GM21619 (cell line): ENCODE results near the gene UBQLN4.

Experiments
- ATAC-seq: cut with Tn5 transposase; IDR thresholded peaks from one replicate; pipeline ENCODE4 v1.9.1; 2021; ENCODE audit not compliant: unreplicated experiment

UBQLN4 gene

DNA sequence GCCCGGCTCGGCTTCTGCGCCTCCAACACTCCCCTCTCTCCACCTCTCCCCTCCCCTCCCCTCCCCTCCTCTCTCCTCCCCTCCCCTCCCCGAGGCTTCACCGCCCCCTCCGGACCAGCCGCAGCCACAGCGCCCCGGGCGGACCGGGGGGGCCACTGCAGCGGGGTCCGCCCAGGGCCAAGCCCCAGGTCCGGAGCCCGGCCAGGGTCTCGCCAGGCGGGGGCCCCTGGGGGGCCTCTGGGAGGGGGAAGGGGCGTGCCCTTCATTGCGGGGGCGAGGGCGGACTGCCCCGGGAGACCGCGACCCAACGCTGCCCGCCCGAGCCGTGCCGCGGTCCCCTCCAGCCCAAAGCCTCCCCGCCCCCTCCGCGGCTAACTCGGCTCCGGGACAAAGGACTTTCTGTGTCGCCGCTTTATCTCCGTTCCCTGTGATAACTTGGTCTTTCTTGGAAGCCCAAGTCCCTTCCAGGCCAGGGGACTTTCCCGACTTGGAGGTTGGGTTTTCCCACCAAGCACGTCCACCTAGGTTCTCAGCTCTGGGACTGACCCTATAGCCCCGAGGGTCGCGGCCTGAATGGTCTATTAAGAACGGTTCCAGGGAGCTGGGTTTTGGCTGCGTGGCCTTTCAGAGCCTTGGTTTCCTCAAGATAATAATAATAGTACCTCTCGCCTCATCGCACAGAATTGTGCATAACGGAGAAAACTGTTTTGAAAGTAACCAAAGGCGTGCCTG is at the start of gene UBQLN4:
TSS of gene UBQLN4 (minus strand) at position 31 of the 732 bp plus-strand sequence. CDS start 97 bp downstream, outside the sequence.
- peak; percentile 34 for ATAC-seq

DNA sequence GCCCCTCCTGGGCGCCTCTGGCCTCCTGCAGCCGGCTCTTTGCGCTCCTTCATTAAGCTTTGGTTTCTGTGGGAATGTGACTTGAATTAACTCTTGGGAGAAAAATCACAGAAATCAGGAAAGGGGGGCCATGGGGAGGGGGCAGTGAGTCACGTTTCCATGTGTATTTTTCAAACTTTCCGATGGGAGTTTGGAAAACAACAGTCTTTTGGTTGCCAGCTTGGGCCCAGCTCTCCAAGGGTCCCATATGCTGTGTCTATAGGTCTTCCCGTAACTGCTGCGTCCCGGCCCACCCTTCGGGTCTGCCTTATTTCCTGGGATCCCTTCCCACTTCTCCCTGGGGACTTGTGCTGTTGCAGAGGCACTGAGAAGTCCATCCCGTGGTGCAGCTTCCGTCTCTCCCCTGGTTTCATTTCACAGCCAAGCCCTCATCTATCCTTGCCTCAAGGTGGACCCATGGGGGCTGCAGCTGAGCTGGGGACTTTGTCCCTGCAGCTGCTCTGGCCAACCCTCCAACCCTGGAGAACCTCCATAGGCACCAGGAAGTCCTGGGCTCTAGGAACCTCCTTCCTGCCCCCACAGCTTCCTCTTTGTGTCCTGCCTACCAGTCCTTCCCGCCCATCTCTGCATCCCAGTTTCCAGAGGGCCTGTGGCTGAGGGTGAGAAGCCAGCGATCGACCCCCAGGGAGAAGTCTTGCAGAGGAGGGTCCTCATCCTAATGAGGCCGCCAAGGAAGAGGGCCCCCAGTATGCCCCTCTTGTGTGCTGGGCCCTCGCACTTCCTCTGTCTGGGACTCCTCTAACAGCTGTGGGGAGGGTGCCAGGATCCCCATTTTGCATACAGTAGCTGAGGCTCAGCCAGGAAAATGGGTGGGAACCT is 49.3 kb upstream of the UBQLN4 start:
- ATAC-seq, result no peak

DNA sequence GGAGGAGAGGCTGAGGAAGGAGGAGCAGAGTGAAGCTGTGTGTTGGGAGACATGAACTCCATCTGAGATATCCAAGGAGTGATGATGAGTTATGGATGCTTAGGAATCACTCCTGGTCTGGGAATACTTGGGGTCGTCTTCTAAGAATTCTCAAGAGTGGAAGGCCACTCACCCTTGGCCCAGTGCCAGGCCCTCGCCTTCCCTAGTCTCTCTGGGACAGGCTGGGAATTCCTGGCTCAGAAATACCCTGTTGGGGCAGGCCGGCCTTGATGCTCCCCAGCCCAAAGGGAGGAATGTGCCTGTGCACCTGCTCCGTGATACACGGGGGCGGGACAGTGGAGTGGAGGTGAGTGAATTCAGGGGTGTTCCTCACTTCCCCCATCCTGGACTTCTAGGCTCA is 48.3 kb upstream of the UBQLN4 start:
- no peak for ATAC-seq

DNA sequence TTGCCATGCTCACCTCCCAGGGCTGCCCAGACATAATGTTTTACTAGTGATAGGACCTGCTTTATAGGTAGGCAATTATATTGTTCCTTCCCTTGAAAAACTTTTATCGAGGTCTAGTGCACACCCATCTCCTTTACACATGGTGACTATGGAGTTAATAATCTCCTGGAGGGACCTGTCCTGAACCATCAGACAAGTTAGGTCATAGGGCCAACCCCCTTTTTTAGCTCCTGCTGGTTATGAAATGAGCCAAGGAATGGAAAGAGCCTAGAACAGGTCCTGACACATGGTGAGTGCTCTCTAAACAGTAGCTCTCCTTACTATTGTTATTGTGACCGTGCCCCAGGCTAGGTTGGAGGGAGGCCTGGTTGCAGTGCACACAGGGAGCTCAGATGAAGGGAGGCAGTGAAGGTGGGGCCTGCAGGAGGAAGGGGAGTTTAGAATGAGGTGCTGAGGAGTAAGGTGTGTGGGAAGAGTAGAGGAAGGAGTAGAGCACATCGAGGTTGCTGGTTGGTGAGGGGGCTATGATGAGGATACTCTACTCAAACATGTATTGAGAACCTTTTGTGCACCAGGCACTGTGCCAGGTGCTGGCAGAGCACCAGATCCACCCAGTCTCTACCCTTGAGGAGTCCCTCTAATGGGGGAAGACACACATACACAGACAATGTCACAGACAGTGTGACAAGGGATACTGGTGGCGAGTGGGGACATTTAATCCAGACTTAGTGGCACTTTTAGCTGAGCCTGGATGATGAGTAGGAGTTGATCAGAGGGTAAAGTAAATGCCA is 46.8 kb upstream of the UBQLN4 start:
- no peak for ATAC-seq

DNA sequence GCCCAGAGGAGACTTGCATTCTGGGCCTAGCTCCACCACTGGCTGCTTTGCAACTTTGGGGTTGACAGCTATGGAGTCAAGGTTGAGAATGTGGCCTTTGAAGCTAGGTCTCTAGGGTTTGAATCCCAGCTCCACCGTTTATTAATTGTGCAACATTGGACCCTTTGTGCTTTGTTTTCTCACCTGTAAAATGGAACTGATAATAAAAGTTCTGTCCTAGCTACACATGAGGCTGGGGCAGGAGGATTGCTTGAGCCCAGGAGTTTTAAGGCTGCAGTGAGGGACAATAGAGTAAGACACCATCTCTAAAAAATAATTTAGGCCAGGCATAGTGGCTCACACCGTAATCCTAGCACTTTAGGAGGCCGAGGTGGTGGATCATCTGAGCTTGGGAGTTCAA is 45.7 kb upstream of the UBQLN4 start:
- no peak for ATAC-seq

DNA sequence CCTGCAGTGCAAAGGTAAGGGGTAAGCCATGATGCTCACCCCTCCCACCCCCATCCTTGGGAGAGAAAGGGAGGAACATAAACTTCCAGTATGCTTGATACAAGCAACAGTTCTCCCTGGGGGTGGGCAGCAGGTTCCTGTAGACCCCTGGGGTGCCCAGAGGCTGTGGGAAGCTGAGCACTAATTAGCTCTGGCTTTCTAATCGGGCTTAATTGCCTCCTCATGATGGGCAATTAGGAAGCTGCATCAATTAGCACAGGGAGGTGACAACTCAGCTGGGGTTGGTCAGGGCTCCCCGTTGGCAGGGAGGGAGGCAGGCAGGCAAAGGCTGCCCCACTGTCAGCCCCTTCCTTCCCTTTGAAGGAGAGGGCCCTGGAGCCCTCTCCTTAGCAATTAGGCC is 45.2 kb upstream of the UBQLN4 start:
- ATAC-seq, result no peak

DNA sequence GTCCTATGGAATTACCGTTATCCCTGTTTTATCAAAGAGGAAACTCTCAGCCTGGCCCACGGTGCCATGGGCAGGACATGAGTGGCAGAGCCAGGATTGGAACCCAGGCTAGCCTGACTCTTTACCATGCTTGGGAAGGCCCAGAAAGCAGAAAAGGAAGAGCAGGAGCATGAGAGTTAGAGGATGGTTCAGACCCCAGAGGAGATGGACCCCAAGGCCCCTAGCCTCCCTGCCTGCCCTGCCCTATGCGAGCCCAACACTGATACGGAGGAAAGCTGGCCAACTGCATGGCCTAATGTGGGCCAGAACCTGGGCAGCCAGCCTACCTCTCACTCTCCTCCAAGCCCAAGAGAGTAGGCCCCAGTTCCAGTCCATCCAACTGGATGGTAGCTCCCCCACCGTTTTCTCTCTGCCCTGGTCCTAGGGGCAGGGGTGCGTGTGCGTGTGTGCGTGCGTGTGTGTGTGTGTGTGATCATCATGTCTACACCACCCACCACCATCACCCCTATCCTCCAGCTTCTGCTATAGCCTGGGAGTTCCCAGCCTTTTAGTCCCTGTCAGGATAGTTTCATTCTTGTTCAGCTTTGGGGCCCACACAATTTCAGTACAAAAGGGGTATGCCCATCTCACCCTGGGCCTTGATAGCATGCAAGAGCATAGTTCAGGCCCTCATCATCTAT is 44.0 kb upstream of the UBQLN4 start:
- ATAC-seq, result no peak

DNA sequence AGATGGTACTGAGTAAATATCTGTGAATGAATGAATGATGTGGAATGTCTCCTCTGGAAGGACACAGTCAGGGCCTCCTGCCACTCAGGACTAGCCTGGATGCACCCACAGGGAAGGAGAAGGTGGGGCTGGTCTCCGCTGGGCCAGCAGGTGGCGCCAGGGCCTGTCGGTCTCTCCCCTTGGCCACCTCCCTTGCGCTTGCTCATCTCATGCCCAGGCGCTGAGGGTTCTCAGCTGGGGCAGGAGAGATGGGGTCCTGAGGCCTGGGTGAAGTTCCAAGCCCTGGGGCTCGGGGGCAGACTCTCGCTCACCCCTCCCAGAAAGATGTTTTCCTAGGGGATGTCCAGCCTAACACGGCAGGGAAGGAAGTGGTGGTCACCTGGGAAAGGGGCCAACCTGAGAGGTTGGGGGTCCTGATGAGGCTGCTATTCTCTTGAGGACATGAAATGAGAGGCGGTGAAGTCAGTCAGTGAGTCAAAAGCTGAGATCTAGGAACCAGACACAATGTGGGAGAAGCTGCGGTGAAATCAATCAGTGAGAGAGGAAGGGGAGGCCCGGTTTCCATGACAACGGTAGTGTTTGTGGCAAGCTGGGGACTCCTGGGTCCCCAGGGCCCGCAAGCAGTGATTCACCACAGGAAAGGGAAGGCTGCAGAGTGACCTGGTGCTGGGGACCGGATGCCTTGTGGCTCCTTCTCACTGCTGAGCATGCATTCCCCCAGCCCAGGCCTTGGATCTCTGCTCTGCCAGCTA is 43.2 kb upstream of the UBQLN4 start:
- ATAC-seq, result peak; percentile 61

DNA sequence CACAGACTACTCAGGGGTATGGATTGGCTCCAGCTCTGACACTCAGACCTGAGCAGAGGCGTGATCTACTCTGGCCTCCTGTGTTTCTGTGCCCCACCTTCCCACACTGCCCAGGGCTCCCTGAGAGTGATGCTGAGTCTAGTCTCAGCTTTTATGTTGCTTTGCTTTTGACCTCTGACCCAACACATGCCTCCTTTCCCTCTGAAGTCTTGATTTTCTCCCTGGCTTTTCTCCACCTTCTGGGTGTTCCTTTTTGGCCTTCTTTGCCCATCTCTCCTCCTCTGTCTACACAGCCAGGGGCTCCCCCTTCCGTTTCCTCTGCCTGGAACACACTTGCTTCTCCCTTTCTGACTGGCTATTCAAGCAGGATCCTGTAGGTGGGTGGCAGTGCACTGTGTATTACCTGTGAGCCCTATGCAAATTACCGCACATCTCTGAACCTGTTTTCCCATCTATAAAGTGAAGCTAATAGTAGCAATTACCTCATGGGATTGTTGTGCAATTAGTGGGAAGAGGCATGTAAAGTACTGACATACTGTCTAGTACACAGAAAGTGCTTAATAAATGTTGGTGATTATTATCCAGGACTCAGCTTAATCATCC is 42.4 kb upstream of the UBQLN4 start:
- no peak for ATAC-seq

DNA sequence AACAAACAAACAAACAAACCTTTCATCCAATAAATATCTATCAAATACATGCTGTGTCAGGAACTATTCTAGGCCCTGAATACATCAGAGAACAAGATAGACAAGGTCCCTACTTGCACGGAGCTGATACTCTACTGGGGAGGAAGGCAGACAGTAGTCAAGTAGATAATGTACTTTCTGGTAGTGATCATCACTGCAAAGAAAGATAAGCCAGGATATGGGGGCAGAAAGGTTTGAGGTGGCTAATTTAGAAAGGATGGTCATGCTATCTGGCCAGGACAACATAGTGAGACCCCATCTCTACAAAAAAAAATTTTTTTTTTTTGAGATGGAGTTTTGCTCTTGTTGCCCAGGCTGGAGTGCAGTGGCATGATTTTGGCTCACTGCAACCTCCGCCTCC is 38.0 kb upstream of the UBQLN4 start:
- no peak for ATAC-seq

DNA sequence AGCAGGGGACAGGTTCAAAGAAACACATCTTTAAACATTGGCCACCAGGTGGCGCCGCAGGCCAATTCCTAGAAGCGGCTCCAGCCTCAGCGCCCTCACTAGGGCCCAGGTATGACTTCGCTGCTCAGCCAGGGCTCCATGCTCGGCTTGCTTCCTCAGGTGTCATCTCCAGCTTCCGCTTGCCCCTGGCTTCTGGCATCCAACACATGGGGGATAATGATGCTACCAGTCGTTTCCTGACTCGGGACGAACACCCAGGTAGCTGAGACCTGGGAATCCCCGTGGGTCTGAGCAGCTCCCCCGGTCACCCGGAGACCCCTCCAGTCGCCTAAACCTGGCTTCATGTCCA is 37.2 kb upstream of the UBQLN4 start:
- no peak for ATAC-seq

DNA sequence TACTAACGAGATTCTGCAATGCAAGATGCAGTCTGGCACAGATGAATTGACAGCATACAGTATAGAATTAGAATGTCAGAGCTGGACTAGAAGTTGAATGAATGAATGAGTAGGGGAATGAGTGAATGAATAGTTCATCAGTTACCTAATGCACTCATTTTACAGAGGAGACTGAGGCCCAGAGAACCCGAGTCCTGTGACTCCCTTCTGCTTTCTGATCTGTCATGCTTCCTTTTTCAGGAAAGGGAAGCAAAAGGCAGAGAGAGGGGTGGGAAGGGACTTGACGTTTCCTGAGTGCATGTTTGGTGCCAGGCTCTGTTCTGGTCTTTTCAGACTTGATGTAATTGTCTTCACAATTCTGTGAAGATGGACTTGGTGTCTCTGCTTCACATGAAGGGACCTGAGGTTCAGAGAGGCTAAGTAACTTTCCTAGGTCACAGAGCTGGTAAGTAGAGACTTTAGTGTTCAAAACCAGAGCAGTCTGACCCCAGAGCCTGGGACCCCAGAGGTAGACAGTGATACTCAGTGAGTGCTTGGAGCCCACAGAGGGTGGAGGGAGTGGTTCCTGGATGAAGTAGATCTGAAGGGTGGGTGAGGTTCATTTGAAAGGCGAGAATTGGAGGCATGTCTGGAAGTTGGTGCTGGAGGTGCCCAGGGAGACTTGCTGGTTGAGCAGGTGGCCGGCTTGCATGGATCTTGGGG is 36.7 kb upstream of the UBQLN4 start:
- ATAC-seq, result no peak

DNA sequence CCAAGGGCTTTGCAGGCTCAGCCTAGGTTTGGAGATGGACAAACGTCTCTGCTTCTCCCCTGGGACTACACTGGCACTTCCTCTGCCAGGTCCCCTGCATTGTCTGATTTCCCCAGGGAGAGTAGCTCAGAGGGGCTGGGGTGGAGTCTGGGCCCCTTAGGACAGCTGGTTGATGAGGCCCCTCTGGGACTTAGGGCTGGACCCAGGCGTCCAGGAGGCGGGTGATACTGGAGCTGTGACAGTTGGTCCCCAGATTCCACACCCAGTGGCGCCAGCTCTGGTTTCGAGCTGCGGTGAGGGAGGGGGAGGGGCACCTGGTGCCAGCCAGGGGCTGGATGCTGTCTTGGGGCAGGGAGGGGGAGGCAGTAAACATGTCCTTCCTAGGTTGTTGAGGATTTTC is 36.1 kb upstream of the UBQLN4 start:
- ATAC-seq, result no peak

DNA sequence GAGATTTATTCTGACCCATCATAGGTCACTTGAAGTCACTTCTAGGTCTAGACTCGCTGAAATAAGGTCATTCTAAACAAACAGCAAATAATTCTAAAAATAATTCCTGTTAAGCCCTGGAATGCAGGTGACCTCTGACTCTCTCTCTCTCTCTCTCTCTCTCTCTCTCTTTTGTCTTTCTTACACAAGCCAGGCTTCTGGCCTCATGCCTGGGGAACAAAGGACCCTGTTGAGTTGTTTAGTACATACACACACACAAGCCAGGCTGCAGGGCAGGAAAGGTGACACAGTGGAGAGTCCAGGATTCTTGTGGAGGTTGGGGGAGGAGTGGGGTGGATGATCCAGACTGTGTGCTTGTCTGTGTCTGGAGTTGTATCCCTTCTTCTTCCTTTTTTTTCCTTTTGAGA is 32.7 kb upstream of the UBQLN4 start:
- no peak for ATAC-seq

DNA sequence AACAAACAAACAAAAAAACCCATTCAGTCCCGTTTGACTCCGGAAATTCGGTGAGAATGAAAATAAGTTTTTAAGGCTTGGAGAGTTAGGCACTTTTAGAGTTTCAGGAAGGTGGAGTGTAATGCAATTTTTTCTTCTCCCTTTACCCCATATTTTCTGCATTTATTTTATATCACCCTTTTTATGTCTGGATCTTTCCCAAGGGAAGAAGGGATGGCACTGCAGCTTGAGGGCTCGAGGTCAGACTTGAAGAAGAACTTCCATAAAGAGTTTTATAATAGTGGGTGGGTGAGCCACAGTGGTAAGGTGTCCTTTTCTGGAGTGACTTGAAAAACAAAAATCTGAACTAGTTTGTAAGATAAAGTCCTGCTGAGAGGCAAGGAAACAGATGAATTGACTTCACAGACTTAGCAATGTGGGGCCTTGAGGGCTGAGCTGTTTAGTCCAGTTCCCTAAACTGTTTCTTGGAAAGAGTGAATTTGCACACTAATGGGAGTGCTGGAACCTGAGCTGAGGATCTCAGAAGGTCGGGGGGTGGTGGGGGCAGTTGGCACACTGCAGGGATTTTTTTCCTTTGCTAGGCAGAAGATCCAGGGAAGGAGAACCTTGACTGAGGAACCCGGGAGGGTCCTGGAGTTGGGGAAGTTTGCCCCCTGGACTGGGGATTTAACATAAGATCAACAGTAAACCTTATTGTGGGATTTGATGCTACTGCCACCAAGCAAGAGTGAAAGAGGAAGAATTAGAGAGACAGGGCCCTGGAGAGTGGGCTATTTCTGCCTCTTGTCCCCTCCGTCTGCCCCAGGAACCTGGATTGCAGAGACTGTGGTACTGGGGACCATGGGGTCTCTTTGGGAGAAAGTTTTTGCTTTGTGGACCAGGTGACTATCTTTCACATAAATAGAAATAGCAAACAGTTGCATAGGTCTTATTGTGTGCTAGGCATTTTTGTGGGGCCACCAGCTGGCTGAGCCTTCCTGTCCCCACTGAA is 30.5 kb upstream of the UBQLN4 start:
- ATAC-seq, result no peak

DNA sequence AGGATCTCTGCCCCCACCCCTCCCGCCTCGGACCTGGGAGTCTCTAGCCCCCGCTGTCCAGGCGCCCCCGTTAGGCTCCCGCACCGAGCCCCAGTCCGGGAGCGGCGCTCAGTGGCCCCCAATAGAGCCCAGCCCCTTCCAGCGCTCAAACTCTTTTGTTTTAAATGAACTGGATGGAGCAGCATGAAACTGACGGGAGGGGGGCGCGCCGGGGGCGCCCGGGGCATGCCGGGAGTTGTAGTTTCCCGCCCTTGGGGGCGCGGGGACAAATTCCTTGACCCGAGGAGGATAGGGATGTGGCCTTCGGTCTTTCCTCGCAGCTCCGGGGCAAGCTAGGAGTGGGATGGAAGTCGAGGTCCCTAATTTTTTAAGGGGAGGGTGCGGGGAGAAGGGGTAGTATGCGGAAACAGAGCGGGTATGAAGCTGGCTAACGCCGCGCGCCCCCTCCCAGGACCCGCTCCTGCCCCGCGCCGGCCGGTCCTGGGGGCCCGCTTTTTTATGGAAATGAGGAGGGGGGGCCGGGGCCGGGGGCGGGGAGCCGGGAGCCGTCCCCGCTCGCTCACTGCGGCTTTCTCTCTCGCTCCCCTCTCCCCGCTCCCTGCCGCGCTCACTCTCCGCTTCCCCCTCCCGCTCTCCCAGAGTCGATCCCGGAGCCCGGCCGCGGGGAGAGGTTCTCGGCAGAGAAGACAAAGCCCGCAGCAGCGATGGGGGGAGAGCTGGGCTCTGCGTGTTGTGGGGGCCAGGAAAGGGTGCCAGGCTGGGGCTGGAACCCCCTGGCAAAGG is 28.9 kb upstream of the UBQLN4 start, which contains the start of gene MEX3A:
TSS of gene MEX3A (minus strand) at position 157 of the 783 bp plus-strand sequence. CDS start 467 bp downstream, outside the sequence.
- ATAC-seq, result no peak

DNA sequence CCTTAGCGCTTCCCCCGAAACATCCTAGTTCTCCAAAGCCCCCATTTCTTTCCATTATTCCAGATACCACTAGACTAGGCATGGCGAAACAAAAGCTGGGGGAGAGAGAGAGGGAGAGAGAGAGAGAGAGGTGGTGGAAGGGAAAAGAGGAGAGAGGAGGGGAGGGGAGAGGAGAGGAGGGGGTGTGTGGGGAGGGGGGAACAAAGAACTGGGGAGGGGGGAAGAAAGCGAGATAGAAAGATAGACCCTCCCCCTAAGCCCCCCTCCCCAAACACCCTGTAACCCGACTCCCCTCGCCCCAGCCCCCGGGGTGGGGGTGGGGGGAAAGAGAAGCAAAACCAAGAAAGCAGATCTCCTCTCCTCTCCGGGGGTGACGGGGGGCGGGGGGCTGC is 28.3 kb upstream of the UBQLN4 start:
- ATAC-seq, result no peak
